K562 (cell line): ENCODE data around the gene WDR88. TPM values are rescaled to one million over a fixed set of nuclear protein-coding genes. Genes with fewer than 3 reads are reported as not detected.

ENCODE experiments used
- DPF2 ChIP-seq: fragments of 450-650 bp; IDR thresholded peaks from 2 replicates; pipeline ENCODE4 v1.6.1; 2016
- JUND ChIP-seq, 2 experiments: IDR thresholded peaks; 2 replicates in 1 of 2; 3 replicates in 1 of 2; pipeline ENCODE4 v1.6.1; 2011; ENCODE audit warnings: borderline replicate concordance in 2 of 2, low read depth in 2 of 2, low read length in 2 of 2, improper control_type of control experiment in 1 of 2, missing biosample characterization in 1 of 2, missing genetic modification characterization in 1 of 2, missing genetic modification reagents in 1 of 2
- NFIC ChIP-seq: fragments of 450-650 bp; IDR thresholded peaks from 2 replicates; pipeline ENCODE4 v1.6.1; 2017; ENCODE audit warnings: mild to moderate bottlenecking, inconsistent platforms
- POLR2AphosphoS5 ChIP-seq: IDR thresholded peaks from 2 replicates; pipeline ENCODE4 v1.6.1; 2011; ENCODE audit warnings: mild to moderate bottlenecking, low read depth, low read length, moderate library complexity; ENCODE audit not compliant: control insufficient read depth, insufficient read depth
- RBM34 ChIP-seq: fragments of 200-400 bp; formaldehyde crosslinking; IDR thresholded peaks from 2 replicates; pipeline ENCODE4 v1.6.1; 2018; ENCODE audit warnings: low read length, borderline replicate concordance; ENCODE audit not compliant: insufficient read depth
- RBM39 ChIP-seq: fragments of 200-400 bp; formaldehyde crosslinking; optimal IDR thresholded peaks from 2 replicates; pipeline ENCODE3; 2018; ENCODE audit warnings: low read depth, low read length
- ZNF232 ChIP-seq: sonication (generic); formaldehyde crosslinking; IDR thresholded peaks from 2 replicates; pipeline ENCODE4 v1.8.0; 2022; ENCODE audit warnings: mild to moderate bottlenecking, missing genetic modification reagents
- polyA plus RNA-seq, 8 experiments: library from polyadenylated mRNA; depleted of rRNA in 4 of 8; stranded (reverse) in 5 of 8; unstranded in 3 of 8; fragments of >200 nt; fragmentation: Nextera tagmentation in 2 of 8; fragmentation: Illumina TruSeq in 1 of 8; extraction: Ambion mirVana in 2 of 8; extraction: Trizol in 1 of 8; gene quantifications; 2 replicates each; pipeline versions ENCODE4 v1.2.1 to v1.2.3, GENCODE V29; 2011 to 2014; ENCODE audit warnings: inconsistent platforms in 1 of 8, missing spikeins in 1 of 8
- total RNA-seq, 7 experiments: library from RNA; depleted of rRNA in 6 of 7; stranded (reverse); fragments of >200 nt in 6 of 7; fragmentation: Illumina TruSeq in 2 of 7; extraction: Trizol in 2 of 7; gene quantifications; 2 replicates each; pipeline versions ENCODE4 v1.2.1 to v1.2.3, GENCODE V29; 2011 to 2021; ENCODE audit warnings: low replicate concordance in 1 of 7
- TF ChIP-seq, protein P1 (sequence below): fragments of 200-600 bp; sonication (generic); IDR thresholded peaks from one replicate; pipeline ENCODE4 v1.6.1; 2012; ENCODE audit warnings: mild to moderate bottlenecking, low read depth, low read length, inconsistent platforms
- TF ChIP-seq, protein P2 (sequence below): sonication (generic); formaldehyde crosslinking; IDR thresholded peaks from 2 replicates; pipeline ENCODE4 v1.4.0; 2020; ENCODE audit warnings: mild to moderate bottlenecking, missing genetic modification reagents
- TF ChIP-seq, protein P3 (sequence below): sonication (generic); formaldehyde crosslinking; IDR thresholded peaks from 2 replicates; pipeline ENCODE4 v1.8.1; 2023; ENCODE audit warnings: mild to moderate bottlenecking, missing genetic modification reagents

WDR88 gene
- total and polyA plus RNA-seq, 9 of the 15 experiments (the other 6 are each of a cell fraction or from before 2014, with no cell fraction given), result 0.03 to 0.04 TPM; not detected in 7

DNA sequence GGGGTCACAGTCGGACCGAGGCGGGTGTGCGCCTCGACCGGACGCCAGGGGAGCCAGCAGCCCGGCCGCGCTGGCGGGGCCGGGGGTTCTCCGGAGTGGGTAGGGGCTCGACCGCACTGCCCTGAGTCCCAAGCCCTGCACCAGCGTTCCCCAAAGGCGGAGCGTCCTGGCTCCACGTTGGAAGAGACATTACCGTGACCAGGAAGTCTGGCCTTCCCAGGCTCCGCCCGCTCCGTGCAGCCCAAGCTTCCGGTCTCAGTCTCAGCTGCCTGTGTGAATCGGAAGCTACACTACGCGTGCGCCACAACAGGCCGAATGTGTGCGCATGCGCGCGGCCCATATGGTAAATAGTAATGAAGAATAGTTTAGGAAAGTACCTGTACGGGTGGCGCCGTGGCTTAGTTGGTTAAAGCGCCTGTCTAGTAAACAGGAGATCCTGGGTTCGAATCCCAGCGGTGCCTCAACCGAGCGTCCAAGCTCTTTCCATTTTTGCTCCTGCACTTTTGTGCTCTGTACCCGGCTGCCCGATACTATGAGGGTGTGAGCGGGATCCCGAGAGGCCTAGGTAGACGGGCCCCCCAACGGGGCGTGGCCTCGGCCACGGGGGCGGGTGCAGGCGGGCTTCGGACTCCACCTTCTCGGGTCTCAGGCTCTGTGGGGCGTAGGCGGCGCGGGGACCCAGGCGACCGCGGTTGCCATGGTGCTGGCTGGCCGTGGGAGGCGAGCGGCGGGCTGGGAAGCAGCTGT lies 44.9 kb downstream of the WDR88 start (continued):
- TF ChIP-seq, protein P1, sequence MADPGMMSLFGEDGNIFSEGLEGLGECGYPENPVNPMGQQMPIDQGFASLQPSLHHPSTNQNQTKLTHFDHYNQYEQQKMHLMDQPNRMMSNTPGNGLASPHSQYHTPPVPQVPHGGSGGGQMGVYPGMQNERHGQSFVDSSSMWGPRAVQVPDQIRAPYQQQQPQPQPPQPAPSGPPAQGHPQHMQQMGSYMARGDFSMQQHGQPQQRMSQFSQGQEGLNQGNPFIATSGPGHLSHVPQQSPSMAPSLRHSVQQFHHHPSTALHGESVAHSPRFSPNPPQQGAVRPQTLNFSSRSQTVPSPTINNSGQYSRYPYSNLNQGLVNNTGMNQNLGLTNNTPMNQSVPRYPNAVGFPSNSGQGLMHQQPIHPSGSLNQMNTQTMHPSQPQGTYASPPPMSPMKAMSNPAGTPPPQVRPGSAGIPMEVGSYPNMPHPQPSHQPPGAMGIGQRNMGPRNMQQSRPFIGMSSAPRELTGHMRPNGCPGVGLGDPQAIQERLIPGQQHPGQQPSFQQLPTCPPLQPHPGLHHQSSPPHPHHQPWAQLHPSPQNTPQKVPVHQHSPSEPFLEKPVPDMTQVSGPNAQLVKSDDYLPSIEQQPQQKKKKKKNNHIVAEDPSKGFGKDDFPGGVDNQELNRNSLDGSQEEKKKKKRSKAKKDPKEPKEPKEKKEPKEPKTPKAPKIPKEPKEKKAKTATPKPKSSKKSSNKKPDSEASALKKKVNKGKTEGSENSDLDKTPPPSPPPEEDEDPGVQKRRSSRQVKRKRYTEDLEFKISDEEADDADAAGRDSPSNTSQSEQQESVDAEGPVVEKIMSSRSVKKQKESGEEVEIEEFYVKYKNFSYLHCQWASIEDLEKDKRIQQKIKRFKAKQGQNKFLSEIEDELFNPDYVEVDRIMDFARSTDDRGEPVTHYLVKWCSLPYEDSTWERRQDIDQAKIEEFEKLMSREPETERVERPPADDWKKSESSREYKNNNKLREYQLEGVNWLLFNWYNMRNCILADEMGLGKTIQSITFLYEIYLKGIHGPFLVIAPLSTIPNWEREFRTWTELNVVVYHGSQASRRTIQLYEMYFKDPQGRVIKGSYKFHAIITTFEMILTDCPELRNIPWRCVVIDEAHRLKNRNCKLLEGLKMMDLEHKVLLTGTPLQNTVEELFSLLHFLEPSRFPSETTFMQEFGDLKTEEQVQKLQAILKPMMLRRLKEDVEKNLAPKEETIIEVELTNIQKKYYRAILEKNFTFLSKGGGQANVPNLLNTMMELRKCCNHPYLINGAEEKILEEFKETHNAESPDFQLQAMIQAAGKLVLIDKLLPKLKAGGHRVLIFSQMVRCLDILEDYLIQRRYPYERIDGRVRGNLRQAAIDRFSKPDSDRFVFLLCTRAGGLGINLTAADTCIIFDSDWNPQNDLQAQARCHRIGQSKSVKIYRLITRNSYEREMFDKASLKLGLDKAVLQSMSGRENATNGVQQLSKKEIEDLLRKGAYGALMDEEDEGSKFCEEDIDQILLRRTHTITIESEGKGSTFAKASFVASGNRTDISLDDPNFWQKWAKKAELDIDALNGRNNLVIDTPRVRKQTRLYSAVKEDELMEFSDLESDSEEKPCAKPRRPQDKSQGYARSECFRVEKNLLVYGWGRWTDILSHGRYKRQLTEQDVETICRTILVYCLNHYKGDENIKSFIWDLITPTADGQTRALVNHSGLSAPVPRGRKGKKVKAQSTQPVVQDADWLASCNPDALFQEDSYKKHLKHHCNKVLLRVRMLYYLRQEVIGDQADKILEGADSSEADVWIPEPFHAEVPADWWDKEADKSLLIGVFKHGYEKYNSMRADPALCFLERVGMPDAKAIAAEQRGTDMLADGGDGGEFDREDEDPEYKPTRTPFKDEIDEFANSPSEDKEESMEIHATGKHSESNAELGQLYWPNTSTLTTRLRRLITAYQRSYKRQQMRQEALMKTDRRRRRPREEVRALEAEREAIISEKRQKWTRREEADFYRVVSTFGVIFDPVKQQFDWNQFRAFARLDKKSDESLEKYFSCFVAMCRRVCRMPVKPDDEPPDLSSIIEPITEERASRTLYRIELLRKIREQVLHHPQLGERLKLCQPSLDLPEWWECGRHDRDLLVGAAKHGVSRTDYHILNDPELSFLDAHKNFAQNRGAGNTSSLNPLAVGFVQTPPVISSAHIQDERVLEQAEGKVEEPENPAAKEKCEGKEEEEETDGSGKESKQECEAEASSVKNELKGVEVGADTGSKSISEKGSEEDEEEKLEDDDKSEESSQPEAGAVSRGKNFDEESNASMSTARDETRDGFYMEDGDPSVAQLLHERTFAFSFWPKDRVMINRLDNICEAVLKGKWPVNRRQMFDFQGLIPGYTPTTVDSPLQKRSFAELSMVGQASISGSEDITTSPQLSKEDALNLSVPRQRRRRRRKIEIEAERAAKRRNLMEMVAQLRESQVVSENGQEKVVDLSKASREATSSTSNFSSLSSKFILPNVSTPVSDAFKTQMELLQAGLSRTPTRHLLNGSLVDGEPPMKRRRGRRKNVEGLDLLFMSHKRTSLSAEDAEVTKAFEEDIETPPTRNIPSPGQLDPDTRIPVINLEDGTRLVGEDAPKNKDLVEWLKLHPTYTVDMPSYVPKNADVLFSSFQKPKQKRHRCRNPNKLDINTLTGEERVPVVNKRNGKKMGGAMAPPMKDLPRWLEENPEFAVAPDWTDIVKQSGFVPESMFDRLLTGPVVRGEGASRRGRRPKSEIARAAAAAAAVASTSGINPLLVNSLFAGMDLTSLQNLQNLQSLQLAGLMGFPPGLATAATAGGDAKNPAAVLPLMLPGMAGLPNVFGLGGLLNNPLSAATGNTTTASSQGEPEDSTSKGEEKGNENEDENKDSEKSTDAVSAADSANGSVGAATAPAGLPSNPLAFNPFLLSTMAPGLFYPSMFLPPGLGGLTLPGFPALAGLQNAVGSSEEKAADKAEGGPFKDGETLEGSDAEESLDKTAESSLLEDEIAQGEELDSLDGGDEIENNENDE, result no peak
- TF ChIP-seq, protein P2, sequence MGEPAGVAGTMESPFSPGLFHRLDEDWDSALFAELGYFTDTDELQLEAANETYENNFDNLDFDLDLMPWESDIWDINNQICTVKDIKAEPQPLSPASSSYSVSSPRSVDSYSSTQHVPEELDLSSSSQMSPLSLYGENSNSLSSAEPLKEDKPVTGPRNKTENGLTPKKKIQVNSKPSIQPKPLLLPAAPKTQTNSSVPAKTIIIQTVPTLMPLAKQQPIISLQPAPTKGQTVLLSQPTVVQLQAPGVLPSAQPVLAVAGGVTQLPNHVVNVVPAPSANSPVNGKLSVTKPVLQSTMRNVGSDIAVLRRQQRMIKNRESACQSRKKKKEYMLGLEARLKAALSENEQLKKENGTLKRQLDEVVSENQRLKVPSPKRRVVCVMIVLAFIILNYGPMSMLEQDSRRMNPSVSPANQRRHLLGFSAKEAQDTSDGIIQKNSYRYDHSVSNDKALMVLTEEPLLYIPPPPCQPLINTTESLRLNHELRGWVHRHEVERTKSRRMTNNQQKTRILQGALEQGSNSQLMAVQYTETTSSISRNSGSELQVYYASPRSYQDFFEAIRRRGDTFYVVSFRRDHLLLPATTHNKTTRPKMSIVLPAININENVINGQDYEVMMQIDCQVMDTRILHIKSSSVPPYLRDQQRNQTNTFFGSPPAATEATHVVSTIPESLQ (CRISPR knock-in tag), result peak; percentile 65; the same call in 1 of the 2 replicates
- TF ChIP-seq DPF2 (no peak), NFIC (peak; percentile 83), JUND (IDR thresholded peaks at IDR 0.05; ENCODE audit: borderline replicate concordance, low read depth, low read length) (peak; percentile 37; the same call in 1 of the 2 replicates), JUND (tag; IDR thresholded peaks at IDR 0.05; ENCODE audit: borderline replicate concordance, low read depth, low read length) (peak; percentile 52; the same call in 1 of the 3 replicates), POLR2AphosphoS5 (peak; percentile 75; the same call in 1 of the 2 replicates), RBM39 (peak; percentile 73), ZNF232 (CRISPR knock-in tag) (no peak), RBM34 (no peak)
- TF ChIP-seq, protein P3, sequence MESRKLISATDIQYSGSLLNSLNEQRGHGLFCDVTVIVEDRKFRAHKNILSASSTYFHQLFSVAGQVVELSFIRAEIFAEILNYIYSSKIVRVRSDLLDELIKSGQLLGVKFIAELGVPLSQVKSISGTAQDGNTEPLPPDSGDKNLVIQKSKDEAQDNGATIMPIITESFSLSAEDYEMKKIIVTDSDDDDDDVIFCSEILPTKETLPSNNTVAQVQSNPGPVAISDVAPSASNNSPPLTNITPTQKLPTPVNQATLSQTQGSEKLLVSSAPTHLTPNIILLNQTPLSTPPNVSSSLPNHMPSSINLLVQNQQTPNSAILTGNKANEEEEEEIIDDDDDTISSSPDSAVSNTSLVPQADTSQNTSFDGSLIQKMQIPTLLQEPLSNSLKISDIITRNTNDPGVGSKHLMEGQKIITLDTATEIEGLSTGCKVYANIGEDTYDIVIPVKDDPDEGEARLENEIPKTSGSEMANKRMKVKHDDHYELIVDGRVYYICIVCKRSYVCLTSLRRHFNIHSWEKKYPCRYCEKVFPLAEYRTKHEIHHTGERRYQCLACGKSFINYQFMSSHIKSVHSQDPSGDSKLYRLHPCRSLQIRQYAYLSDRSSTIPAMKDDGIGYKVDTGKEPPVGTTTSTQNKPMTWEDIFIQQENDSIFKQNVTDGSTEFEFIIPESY (CRISPR knock-in tag), result no peak
